ENCODE results near the gene AMBRA1.

AMBRA1 gene

DNA sequence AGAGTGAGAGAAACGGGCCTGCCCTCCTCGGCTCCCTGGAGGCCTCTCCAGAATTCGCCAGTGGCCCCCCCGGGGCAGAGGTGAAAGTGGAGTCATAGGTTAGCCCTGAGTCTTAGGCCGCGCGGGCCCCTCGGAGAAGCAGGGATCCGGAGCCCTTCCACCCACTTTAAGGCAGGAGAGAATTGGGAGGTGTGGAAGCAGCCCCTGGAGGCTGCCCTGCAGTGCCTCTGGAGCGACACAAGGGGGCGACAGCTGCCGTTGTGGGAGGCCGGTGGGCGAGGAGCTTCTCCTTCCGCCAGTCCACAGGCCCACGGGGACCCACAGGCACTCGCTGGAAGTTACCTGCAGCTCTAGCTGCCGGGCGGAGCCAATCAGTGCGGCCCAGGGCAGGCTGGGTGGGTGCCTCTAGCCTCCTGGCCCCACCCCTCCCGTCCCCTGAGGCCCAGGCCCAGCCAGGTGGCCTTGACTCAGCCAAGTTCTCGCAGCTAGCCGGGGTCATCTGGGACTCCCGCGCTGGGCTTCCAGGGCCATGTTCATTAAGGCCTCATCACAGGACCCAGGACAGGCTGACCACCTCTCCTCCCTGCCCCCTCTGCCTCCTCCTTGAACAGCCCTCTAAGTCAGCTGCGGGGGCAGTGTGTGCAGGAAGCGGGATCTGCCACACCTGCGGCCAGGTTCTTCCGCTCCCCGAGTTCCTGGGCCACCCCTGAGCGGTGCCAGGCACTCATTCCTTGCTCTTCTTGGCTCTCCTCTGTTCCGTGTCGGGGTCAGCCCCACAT lies 241.6 kb downstream of the AMBRA1 start:
- DNase-seq (ENCODE audit: low spot score) = peak; percentile 72
- TF ChIP-seq, protein P1, sequence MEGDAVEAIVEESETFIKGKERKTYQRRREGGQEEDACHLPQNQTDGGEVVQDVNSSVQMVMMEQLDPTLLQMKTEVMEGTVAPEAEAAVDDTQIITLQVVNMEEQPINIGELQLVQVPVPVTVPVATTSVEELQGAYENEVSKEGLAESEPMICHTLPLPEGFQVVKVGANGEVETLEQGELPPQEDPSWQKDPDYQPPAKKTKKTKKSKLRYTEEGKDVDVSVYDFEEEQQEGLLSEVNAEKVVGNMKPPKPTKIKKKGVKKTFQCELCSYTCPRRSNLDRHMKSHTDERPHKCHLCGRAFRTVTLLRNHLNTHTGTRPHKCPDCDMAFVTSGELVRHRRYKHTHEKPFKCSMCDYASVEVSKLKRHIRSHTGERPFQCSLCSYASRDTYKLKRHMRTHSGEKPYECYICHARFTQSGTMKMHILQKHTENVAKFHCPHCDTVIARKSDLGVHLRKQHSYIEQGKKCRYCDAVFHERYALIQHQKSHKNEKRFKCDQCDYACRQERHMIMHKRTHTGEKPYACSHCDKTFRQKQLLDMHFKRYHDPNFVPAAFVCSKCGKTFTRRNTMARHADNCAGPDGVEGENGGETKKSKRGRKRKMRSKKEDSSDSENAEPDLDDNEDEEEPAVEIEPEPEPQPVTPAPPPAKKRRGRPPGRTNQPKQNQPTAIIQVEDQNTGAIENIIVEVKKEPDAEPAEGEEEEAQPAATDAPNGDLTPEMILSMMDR (IDR thresholded peaks at IDR 0.05; ENCODE audit: extremely low read depth, missing control alignments) = peak; percentile 83

DNA sequence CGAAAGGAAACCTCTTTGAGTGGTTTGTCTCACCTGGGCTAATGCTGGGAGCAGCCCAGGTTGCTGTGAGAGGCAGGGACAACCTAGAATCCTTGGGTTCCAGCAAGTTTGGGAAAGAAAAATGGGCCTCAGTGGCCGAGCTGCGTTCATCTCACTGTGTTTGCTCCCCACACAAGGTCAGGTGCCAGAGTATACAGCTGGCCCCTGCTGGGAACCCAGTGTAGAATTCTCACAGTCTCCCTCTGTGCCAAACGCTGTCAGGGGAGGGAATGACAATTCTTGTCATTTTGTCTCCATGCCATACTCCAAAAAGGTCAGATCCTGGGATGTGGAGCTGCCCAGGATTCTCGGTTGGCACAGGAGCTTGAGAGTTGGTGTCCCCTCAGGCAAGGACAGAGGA lies 242.2 kb downstream of the AMBRA1 start:
- DNase-seq (ENCODE audit: low spot score) = no peak
- TF ChIP-seq, protein P1 (IDR thresholded peaks at IDR 0.05; ENCODE audit: extremely low read depth, missing control alignments) = no peak

DNA sequence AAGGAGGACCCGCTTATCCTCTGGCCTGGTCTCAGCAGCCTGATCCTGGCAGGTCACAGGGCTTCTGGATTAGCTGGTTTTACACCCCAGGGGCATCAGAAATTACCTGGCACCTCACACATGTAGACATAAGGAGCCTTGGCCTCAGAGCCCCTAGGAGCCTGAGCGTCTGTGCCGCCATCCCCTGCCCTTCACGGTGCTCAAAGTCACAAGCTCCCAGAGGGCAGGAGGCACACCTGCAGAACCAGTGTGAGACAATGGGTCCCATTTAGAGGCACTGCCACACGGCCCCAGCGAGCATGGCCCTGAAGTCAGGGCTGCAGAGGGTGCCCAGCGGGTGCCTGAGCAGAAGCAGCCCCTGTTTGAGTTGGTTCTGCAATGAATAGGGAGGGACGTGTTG lies 242.7 kb downstream of the AMBRA1 start:
- TF ChIP-seq, protein P1 (IDR thresholded peaks at IDR 0.05; ENCODE audit: extremely low read depth, missing control alignments) = no peak

DNA sequence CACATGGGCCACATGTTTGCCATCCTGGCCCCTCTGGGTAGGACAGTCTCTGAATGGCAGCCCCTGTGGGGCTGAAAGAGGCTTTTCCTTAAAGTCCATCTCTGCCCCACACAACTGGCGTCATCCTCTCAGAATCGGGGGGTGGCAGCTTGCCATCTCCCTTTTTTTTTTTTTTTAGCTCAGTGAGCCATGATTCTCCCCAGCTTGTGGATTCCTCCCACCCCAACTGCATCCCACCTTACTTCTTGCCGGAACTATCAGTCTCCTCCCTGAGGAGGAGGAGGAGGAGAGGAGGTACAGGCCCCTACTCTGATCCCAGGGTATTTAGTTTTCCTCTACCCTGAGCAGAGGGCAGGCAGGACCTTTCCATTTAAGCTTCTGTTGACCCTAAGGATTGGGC lies 243.1 kb downstream of the AMBRA1 start:
- TF ChIP-seq, protein P1 (IDR thresholded peaks at IDR 0.05; ENCODE audit: extremely low read depth, missing control alignments) = no peak
- DNase-seq (ENCODE audit: low spot score) = no peak

More for the DNA sequence above, 242.7 kb downstream of the AMBRA1 start:
- DNase-seq (ENCODE audit: low spot score) = no peak

DNA sequence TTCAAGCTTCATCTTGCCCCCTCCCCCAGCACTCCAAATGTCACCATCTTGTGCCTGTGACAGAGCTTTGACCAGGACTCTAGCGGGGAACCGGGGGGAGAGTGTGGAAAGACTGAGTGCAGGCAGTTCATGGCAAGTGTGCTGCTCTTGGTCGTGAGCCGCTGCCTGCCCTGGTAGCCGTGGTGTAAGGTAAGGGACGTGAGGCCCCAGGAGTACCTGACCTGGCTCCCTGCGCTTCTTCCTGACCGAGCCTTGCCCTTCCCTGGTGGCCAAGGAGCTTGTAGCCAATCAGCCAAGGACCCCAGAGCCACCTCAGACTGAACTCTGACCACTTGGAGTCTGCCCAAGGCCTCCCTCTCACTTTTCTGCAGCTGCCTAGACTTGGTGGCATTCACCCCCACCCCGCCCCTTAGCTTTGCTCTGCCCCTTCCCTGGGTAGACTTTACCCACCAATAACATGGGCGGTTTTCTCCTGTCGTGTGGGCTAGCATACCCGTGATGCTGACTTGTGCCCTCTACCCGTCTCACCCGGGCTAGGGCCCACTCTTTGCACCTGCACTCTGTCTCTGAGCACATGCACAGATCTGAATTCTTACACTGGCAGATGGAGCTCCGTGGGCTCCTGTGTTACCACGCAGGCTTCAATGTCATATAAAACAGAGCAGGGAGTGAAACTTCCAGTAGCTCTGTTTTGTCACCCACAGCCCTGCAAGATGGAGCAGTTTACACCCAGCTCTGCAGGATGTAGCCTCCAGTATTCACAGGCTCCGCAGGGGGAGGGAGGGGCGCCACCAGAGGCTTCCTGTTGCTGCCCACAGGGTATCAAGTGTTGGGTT lies 245.0 kb downstream of the AMBRA1 start:
- DNase-seq (ENCODE audit: low spot score) = no peak
- TF ChIP-seq, protein P1 (IDR thresholded peaks at IDR 0.05; ENCODE audit: extremely low read depth, missing control alignments) = no peak

DNA sequence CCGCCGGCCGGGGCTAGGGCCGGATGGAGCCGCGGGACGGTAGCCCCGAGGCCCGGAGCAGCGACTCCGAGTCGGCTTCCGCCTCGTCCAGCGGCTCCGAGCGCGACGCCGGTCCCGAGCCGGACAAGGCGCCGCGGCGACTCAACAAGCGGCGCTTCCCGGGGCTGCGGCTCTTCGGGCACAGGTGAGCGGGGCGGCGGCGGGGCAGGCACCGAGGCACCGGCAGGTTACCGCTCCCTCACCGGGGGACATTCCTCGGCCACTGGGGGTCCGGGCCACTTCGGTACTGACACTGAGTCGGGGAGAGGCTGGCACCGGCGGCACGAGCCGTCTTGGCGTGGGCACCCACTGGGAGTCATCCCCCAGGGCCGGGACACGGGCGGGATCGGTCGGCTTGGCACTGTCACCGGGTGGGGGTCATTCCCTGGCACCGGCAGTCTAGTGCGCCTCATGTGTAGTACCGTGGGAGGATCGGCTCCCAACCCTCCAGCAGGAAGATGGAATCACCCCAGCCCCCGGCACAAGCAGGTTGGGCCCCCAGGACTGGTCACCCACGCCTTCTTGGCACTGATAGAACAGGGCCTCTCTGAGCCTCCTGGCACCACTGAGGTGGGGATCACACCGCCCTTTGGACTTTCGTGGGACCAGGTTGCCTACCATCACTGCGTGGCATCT lies 246.0 kb downstream of the AMBRA1 start:
- TF ChIP-seq, protein P1 (IDR thresholded peaks at IDR 0.05; ENCODE audit: extremely low read depth, missing control alignments) = no peak
- no peak for DNase-seq (ENCODE audit: low spot score)
